ENCODE data around the gene ACTG2.

Gene ACTG2

DNA sequence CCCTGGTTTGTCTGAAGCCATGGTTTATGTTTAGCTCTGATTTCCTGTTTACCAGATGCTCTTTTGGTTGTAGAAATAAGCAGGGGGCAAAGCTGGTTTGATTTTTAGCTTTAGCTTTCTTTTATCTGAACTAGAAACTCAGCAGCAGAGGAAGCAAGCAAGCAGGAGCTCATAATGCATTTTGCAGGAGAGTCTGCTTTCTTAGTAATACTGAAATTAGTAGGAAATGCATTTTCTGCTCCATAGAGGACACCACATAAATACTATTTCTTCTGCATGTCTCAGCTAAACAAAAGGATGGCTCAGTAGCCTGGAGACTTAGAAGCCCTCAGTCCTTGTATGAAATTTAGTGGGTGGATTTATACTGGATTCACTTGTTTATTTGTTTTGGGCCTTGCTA, 57.0 kb downstream of the ACTG2 start:
- Histone ChIP-seq H3K79me1 (ENCODE audit: low read length) (no peaks in the 10 kb centered on the region), H3K36me3 (ENCODE audit: control insufficient read depth in 1 of 2, insufficient read depth in 2 of 2, low read length in 2 of 2) (peaks cover 26 to 53% of the 10 kb centered on the region in 2 experiments), H3K9ac (ENCODE audit: low read length) (no peak overlapping the region), H3K27ac (ENCODE audit: low read depth, low read length) (no peak overlapping the region), H4K8ac (ENCODE audit: low read depth, low read length) (no peak overlapping the region), H3K4me2 (ENCODE audit: low read length) (no peak overlapping the region), H3K14ac (ENCODE audit: low read length) (no peak overlapping the region), H2BK120ac (ENCODE audit: insufficient read depth, low read length, poor library complexity) (no peak overlapping the region), H3K27me3 (ENCODE audit: insufficient read depth, low read length) (no peaks in the 10 kb centered on the region), H2AFZ (ENCODE audit: insufficient read depth, low read length, poor library complexity) (no peak overlapping the region), H2BK5ac (ENCODE audit: low read depth, low read length, poor library complexity) (no peak overlapping the region), H3K4me1 (ENCODE audit: control insufficient read depth in 1 of 2, insufficient read depth in 2 of 2, low read length in 2 of 2) (no peaks in the 10 kb centered on the region), H4K91ac (ENCODE audit: low read depth, low read length) (no peak overlapping the region), H3K79me2 (ENCODE audit: control insufficient read depth, insufficient read depth, low read length, poor library complexity) (no peaks in the 10 kb centered on the region), H2BK12ac (ENCODE audit: low read length) (no peak overlapping the region), H3K9me3 (ENCODE audit: insufficient read depth, low read depth, low read length) (no peaks in the 10 kb centered on the region), H2AK5ac (ENCODE audit: low read length) (no peak overlapping the region), H4K12ac (ENCODE audit: low read depth, low read length) (no peak overlapping the region), H3K4ac (ENCODE audit: low read depth, low read length) (no peak overlapping the region), H3K23ac (ENCODE audit: low read length) (no peak overlapping the region), H3K4me3 (ENCODE audit: low read depth, low read length) (no peak overlapping the region), H3K18ac (ENCODE audit: low read length) (no peak overlapping the region)
- DNase-seq: no peak

DNA sequence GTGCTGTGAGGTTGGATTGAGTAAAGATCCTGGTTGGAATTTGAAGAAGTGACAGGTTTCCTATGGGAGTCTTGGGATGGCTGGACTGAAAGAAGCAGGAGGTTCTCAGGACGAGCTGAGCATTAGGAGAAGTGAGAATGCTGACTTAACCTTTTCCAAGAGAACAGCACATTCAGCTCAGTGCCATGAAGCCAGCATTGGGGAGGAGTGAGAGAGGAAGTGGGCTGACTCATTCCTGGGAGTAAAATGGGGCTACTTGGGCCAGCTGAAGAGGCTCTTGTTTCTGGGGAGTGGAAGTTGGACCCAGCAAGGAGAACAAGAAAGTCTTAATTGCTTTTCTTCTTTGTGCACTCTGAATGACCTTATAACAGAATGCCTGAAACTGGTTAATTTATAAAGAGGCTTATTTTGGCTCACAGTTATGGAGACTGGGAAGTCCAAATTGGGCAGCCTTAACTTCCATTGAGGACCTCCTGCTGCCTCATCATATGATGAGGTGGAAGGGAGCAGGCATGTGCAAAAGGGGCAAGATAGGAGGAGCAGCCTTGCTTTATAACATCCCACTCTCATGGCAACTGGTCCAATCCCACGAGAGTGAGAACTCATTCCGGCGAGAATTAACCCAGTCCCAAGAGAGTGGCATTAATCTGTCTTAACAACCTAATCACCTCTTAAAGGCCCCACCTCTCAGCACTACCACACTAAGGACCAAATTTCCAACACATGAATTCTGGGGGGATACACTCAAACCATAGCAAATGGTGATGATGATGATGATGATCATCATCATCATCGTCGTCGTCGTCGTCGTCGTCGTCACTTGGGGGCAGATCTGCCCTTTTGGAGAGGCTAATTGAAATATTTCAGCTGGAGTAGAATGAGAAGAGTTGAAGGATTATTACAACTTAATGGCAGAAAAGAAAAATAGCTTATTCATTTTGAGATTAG, 60.0 kb downstream of the ACTG2 start:
- H3K36me3 ChIP-seq (ENCODE audit: control insufficient read depth in 1 of 2, insufficient read depth in 2 of 2, low read length in 2 of 2): peaks cover 30 to 54% of the 10 kb centered on the region in 2 experiments
- H2AK5ac ChIP-seq (ENCODE audit: low read length): no peak overlapping the region
- H2BK120ac ChIP-seq (ENCODE audit: insufficient read depth, low read length, poor library complexity): no peak overlapping the region
- no peak overlapping the region for H4K91ac ChIP-seq (ENCODE audit: low read depth, low read length)
- H3K4me1 ChIP-seq (ENCODE audit: control insufficient read depth in 1 of 2, insufficient read depth in 2 of 2, low read length in 2 of 2): no peaks in the 10 kb centered on the region
- H3K79me2 ChIP-seq (ENCODE audit: control insufficient read depth, insufficient read depth, low read length, poor library complexity): no peaks in the 10 kb centered on the region
- H3K9ac ChIP-seq (ENCODE audit: low read length): no peak overlapping the region
- H3K79me1 ChIP-seq (ENCODE audit: low read length): no peaks in the 10 kb centered on the region
- H3K14ac ChIP-seq (ENCODE audit: low read length): no peak overlapping the region
- H2AFZ ChIP-seq (ENCODE audit: insufficient read depth, low read length, poor library complexity): no peak overlapping the region
- H2BK5ac ChIP-seq (ENCODE audit: low read depth, low read length, poor library complexity): no peak overlapping the region
- no peaks in the 10 kb centered on the region for H3K9me3 ChIP-seq (ENCODE audit: insufficient read depth, low read depth, low read length)
- no peak overlapping the region for H3K23ac ChIP-seq (ENCODE audit: low read length)
- H4K12ac ChIP-seq (ENCODE audit: low read depth, low read length): no peak overlapping the region
- no peak overlapping the region for H3K18ac ChIP-seq (ENCODE audit: low read length)
- DNase-seq: peak in 1 of 2 donors; percentile 21
- H3K4ac ChIP-seq (ENCODE audit: low read depth, low read length): no peak overlapping the region
- no peak overlapping the region for H3K4me2 ChIP-seq (ENCODE audit: low read length)
- no peak overlapping the region for H3K27ac ChIP-seq (ENCODE audit: low read depth, low read length)
- WGBS (ENCODE audit: extremely low coverage, insufficient coverage, insufficient read length): no CpG with 5 or more reads among the region's 12 CpGs
- no peak overlapping the region for H3K4me3 ChIP-seq (ENCODE audit: low read depth, low read length)
- H2BK12ac ChIP-seq (ENCODE audit: low read length): no peak overlapping the region
- H4K8ac ChIP-seq (ENCODE audit: low read depth, low read length): no peak overlapping the region
- H3K27me3 ChIP-seq (ENCODE audit: insufficient read depth, low read length): no peaks in the 10 kb centered on the region

DNA sequence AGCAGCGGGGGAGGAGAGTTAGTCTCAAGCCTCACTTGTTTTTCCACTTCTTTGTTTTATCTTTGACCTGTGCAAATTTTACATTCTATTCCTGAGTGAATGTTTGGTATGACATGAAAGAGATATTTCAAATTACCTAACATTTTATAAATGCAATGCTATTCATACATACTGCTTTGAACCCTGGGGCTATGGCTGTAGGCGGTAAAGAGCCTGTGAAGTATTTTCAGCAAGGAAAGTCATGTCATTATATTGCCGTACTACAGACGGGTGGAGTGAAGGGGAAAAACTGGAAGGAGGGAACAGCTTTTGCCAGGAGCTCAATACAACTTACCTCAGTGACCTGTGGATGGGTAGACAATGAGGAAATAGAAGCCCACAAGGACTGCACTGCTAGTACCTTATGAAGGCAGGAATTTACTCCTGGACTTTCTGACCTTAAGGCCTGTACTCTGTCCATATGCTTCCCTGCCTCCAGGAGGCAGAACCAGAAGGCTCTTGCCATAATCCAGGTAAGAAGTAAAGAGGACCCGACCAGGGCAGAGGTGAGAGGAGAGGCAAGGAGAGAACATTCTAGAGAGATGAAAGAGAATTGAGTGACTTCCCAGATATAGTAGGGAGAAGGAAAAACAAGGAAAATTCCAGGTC, 63.5 kb downstream of the ACTG2 start:
- WGBS (ENCODE audit: extremely low coverage, insufficient coverage, insufficient read length): no CpG with 5 or more reads among the region's 5 CpGs
- Histone ChIP-seq H3K9ac (ENCODE audit: low read length) (no peak overlapping the region), H3K23ac (ENCODE audit: low read length) (no peak overlapping the region), H3K27me3 (ENCODE audit: insufficient read depth, low read length) (no peaks in the 10 kb centered on the region), H3K4me1 (ENCODE audit: control insufficient read depth in 1 of 2, insufficient read depth in 2 of 2, low read length in 2 of 2) (no peaks in the 10 kb centered on the region), H3K4ac (ENCODE audit: low read depth, low read length) (no peak overlapping the region), H3K79me1 (ENCODE audit: low read length) (no peaks in the 10 kb centered on the region), H4K8ac (ENCODE audit: low read depth, low read length) (no peak overlapping the region), H3K36me3 (ENCODE audit: control insufficient read depth in 1 of 2, insufficient read depth in 2 of 2, low read length in 2 of 2) (peaks cover 22 to 53% of the 10 kb centered on the region in 2 experiments), H3K9me3 (ENCODE audit: insufficient read depth, low read depth, low read length) (no peaks in the 10 kb centered on the region), H2BK12ac (ENCODE audit: low read length) (no peak overlapping the region), H3K4me3 (ENCODE audit: low read depth, low read length) (no peak overlapping the region), H3K79me2 (ENCODE audit: control insufficient read depth, insufficient read depth, low read length, poor library complexity) (no peaks in the 10 kb centered on the region), H4K12ac (ENCODE audit: low read depth, low read length) (no peak overlapping the region), H4K91ac (ENCODE audit: low read depth, low read length) (no peak overlapping the region), H2AK5ac (ENCODE audit: low read length) (no peak overlapping the region), H2BK120ac (ENCODE audit: insufficient read depth, low read length, poor library complexity) (no peak overlapping the region), H2BK5ac (ENCODE audit: low read depth, low read length, poor library complexity) (no peak overlapping the region), H3K18ac (ENCODE audit: low read length) (no peak overlapping the region), H3K14ac (ENCODE audit: low read length) (no peak overlapping the region), H3K4me2 (ENCODE audit: low read length) (no peak overlapping the region), H2AFZ (ENCODE audit: insufficient read depth, low read length, poor library complexity) (no peak overlapping the region), H3K27ac (ENCODE audit: low read depth, low read length) (no peak overlapping the region)
- peak; percentile 90 to 96 for DNase-seq

DNA sequence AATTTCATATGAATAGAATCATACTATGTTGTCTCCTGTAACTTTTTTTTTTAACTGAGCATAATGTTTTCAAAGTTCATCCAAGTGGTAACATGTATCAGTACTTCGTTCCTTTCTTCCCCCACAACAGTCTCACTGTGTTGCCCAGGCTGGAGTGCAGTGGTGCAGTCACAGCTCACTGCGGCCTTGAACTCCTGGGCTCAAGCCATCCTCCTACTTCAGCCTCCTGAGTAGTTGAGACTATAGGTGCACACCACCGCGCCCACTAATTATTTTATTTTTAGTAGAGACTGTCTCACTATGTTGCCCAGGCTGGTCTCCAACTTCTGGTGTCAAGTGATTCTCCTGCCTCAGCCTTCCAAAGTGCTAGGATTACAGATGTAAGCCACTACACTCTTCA, 68.5 kb downstream of the ACTG2 start:
- Histone ChIP-seq H3K79me2 (ENCODE audit: control insufficient read depth, insufficient read depth, low read length, poor library complexity) (no peaks in the 10 kb centered on the region), H3K79me1 (ENCODE audit: low read length) (no peaks in the 10 kb centered on the region), H3K14ac (ENCODE audit: low read length) (no peak overlapping the region), H2BK5ac (ENCODE audit: low read depth, low read length, poor library complexity) (no peak overlapping the region), H2BK120ac (ENCODE audit: insufficient read depth, low read length, poor library complexity) (no peak overlapping the region), H4K8ac (ENCODE audit: low read depth, low read length) (no peak overlapping the region), H3K4ac (ENCODE audit: low read depth, low read length) (no peak overlapping the region), H3K27ac (ENCODE audit: low read depth, low read length) (no peak overlapping the region), H4K12ac (ENCODE audit: low read depth, low read length) (no peak overlapping the region), H3K4me2 (ENCODE audit: low read length) (no peak overlapping the region), H3K18ac (ENCODE audit: low read length) (no peak overlapping the region), H3K4me1 (ENCODE audit: control insufficient read depth in 1 of 2, insufficient read depth in 2 of 2, low read length in 2 of 2) (no peaks in the 10 kb centered on the region), H2BK12ac (ENCODE audit: low read length) (no peak overlapping the region), H3K23ac (ENCODE audit: low read length) (no peak overlapping the region), H3K9me3 (ENCODE audit: insufficient read depth, low read depth, low read length) (no peaks in the 10 kb centered on the region), H2AK5ac (ENCODE audit: low read length) (no peak overlapping the region), H2AFZ (ENCODE audit: insufficient read depth, low read length, poor library complexity) (no peak overlapping the region), H3K4me3 (ENCODE audit: low read depth, low read length) (no peak overlapping the region), H3K9ac (ENCODE audit: low read length) (no peak overlapping the region), H4K91ac (ENCODE audit: low read depth, low read length) (no peak overlapping the region), H3K27me3 (ENCODE audit: insufficient read depth, low read length) (no peaks in the 10 kb centered on the region), H3K36me3 (ENCODE audit: control insufficient read depth in 1 of 2, insufficient read depth in 2 of 2, low read length in 2 of 2) (peaks cover 4 to 26% of the 10 kb centered on the region in 2 experiments)
- WGBS (ENCODE audit: extremely low coverage, insufficient coverage, insufficient read length): no CpG with 5 or more reads among the region's 4 CpGs
- DNase-seq: no peak

All from trophoblast cell (in vitro differentiated cells and primary cell).